GM11168 (cell line): Measurements from ENCODE around the gene SYT17.

Source experiments
- in situ Hi-C: fragments of 300-500 bp; cut with MboI; formaldehyde crosslinking; loops from one replicate; pipeline ENCODE4 v1.12.0; 2022; ENCODE audit warnings: low sequenced_read_pairs; ENCODE audit not compliant: unreplicated experiment

SYT17 gene

GRCh38 chr16:19137201-19138128, 30.6 kb upstream of the SYT17 start:
- in situ Hi-C loops, result no loop called here

GRCh38 chr16:19138601-19139000, 29.4 kb upstream of the SYT17 start:
- in situ Hi-C loops, result no loop called here

GRCh38 chr16:19139436-19140091, 28.5 kb upstream of the SYT17 start:
- in situ Hi-C loops, result no loop called here

GRCh38 chr16:19140396-19140795, 27.6 kb upstream of the SYT17 start:
- in situ Hi-C loops, result no loop called here

GRCh38 chr16:19142939-19143598, 25.0 kb upstream of the SYT17 start:
- in situ Hi-C loops, result no loop called here

GRCh38 chr16:19143599-19143956, 24.5 kb upstream of the SYT17 start:
- in situ Hi-C loops, result no loop called here

- in situ Hi-C loops, result no loop called here
These were observed 23.0 kb upstream of the SYT17 start for GRCh38 chr16:19145010-19145409.

- in situ Hi-C loops, result no loop called here
These were observed 20.9 kb upstream of the SYT17 start for GRCh38 chr16:19147126-19147525.

GRCh38 chr16:19147627-19148026, 20.4 kb upstream of the SYT17 start:
- in situ Hi-C loops, result no loop called here

GRCh38 chr16:19148189-19148588, 19.9 kb upstream of the SYT17 start:
- in situ Hi-C loops, result no loop called here

- in situ Hi-C loops, result no loop called here
These were observed 16.7 kb upstream of the SYT17 start for GRCh38 chr16:19151310-19151709.

- in situ Hi-C loops, result no loop called here
These were observed 16.0 kb upstream of the SYT17 start for GRCh38 chr16:19152042-19152441.

GRCh38 chr16:19153876-19154275, 14.2 kb upstream of the SYT17 start:
- in situ Hi-C loops, result no loop called here

GRCh38 chr16:19162085-19162484, 6.0 kb upstream of the SYT17 start:
- in situ Hi-C loops, result loop anchor here (10.0 kb wide), 1 partner anchor 67 kb away; no protein-coding TSS in a partner anchor

GRCh38 chr16:19163215-19163614, 4.8 kb upstream of the SYT17 start:
- in situ Hi-C loops, result loop anchor here (10.0 kb wide), 1 partner anchor 68 kb away; no protein-coding TSS in a partner anchor

- in situ Hi-C loops, result loop anchor here (10.0 kb wide), 1 partner anchor 69 kb away; no protein-coding TSS in a partner anchor
These were observed 3.8 kb upstream of the SYT17 start for GRCh38 chr16:19164285-19164684.

GRCh38 chr16:19165101-19165500, 2.9 kb upstream of the SYT17 start:
- in situ Hi-C loops, result loop anchor here (10.0 kb wide), 1 partner anchor 70 kb away; no protein-coding TSS in a partner anchor

- in situ Hi-C loops, result loop anchor here (10.0 kb wide), 1 partner anchor 72 kb away; no protein-coding TSS in a partner anchor
These were observed 1.5 kb upstream of the SYT17 start for GRCh38 chr16:19166500-19166899.

- in situ Hi-C loops, result loop anchor here (10.0 kb wide), 1 partner anchor 74 kb away; no protein-coding TSS in a partner anchor
These were observed 486 bp downstream of the SYT17 start for GRCh38 chr16:19168371-19169081.

- in situ Hi-C loops, result loop anchor here (10.0 kb wide), 1 partner anchor 74 kb away; no protein-coding TSS in a partner anchor
These were observed 1.1 kb downstream of the SYT17 start for GRCh38 chr16:19169082-19169639.
